ENCODE measurements around the gene ZNF468. TPM values are rescaled to one million over a fixed set of nuclear protein-coding genes. Genes with fewer than 3 reads are reported as not detected.
A peak's percentile ranks its signal among the peaks of the same experiment; 100 is the strongest.

Gene ZNF468
- total and polyA plus RNA-seq, 8 donors = 5.8 to 53.1 (median 13.1) TPM

DNA sequence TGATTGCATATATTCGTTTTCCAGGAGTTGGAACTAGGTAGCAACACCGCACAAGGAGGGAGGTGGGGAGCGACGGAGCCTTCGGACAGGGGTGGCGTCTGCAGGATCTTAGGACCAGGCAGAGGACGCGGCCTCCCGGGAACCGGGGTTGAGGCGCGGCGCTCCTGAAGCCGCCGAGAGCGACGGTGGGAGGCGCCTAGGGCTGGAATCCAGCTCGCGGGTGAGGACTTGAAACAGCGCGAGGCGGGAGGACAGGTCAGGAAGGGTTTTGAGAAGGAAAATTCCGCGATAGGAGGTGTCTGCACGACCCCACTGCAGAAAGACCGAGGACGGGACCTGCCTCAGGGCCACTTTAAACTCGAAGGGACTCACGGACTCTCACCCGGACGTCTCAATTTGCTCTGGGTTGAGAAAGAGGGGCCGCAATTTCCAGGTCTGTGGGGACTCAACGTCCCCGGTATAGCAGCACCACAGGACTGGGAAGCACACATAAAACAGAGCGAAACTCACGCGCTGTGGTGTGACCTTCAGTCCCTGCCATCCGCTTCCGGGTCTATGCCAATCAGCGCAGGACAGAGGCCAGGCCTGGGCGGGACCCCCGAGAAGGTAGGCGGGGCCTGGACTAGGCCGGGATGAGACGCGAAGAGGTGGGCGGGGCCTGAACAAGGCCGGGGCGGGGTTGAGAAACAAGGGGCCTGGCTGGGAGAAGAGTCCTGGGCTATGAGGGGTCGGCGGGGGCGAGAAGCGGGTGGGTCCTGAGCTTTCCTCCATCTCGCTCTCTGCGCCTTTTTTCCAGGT lies 39.9 kb upstream of the ZNF468 start, which contains the start of gene ZNF320:
TSS of gene ZNF320 (minus strand) at position 498 of the 798 bp plus-strand sequence. CDS start 7,380 bp downstream, outside the sequence.
- peak within 1 kb of the TSS; percentile 65 to 86 (median 70) for H3K4me3 ChIP-seq
- 1 to 6% (median 1%) methylated on average over 43 to 56 of the region's 56 CpGs for WGBS, 5 donors
- peaks cover under 1 to 25% (median 19%) of the 10 kb centered on the region in 4 donors for H3K36me3 ChIP-seq
- intact Hi-C loops (cut with DNase I; ENCODE audit: low total_unique reads) = no loop called here
- H3K9me3 ChIP-seq = no peaks in the 10 kb centered on the region
- DNase-seq = peak; percentile 98 to 99
- no peaks in the 10 kb centered on the region for H3K27me3 ChIP-seq
- peak within 1 kb of the TSS; percentile 87 to 96 (median 93) for H3K27ac ChIP-seq
- TF ChIP-seq POLR2AphosphoS5 (IDR thresholded peaks at IDR 0.05) = peak; percentile 73 to 93 (median 93)
- TF ChIP-seq, protein P1, sequence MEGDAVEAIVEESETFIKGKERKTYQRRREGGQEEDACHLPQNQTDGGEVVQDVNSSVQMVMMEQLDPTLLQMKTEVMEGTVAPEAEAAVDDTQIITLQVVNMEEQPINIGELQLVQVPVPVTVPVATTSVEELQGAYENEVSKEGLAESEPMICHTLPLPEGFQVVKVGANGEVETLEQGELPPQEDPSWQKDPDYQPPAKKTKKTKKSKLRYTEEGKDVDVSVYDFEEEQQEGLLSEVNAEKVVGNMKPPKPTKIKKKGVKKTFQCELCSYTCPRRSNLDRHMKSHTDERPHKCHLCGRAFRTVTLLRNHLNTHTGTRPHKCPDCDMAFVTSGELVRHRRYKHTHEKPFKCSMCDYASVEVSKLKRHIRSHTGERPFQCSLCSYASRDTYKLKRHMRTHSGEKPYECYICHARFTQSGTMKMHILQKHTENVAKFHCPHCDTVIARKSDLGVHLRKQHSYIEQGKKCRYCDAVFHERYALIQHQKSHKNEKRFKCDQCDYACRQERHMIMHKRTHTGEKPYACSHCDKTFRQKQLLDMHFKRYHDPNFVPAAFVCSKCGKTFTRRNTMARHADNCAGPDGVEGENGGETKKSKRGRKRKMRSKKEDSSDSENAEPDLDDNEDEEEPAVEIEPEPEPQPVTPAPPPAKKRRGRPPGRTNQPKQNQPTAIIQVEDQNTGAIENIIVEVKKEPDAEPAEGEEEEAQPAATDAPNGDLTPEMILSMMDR (IDR thresholded peaks at IDR 0.05) = no peak
- peak in 2 of 4 donors; percentile 25 to 36 for TF ChIP-seq POLR2A (IDR thresholded peaks at IDR 0.05)
- H3K4me1 ChIP-seq = peaks cover 6 to 29% (median 13%) of the 10 kb centered on the region in 4 donors

DNA sequence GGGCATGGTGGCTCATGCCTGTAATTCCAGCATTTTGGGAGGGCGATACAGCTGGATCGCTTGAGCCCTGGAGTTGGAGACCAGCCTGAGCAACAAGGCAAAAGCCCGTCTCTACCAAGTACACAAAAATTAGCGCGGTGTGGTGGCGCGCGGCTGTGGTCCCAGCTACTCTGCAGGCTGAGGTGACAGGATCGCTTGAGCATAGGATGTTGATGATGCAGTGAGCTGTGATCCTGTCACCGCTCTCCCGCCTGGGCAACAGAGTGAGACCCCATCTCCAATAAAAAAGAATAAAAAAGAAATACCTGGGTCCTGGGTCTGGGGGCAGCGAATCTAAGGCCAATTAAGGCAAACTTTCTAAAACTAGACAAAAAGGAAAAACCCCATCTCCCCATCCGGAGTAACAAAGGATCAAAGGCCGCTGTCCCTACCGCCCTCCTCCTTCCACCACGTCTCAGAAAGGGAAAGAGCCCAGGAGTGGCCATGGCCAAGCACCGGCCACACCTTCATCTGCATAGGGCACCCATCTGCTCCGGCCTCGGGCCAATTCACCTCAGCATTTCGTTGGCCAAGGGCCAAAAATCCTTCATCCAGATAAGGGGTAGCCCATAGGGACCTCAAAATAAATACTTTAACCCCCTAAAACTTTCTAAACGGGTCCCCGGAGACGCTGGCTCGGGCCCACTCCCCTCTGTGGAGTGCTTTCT lies 39.2 kb upstream of the ZNF468 start:
- intact Hi-C loops (cut with DNase I; ENCODE audit: low total_unique reads) = no loop called here
- 37 to 47% (median 38%) methylated on average over 24 of the region's 24 CpGs for WGBS, 5 donors
- DNase-seq = peak; percentile 57 to 78
- no peak for TF ChIP-seq POLR2AphosphoS5 (IDR thresholded peaks at IDR 0.05)
- Histone ChIP-seq H3K4me3 (peak overlapping the region; percentile 65 to 86 (median 70)), H3K27me3 (no peaks in the 10 kb centered on the region), H3K36me3 (peaks cover 4 to 33% (median 24%) of the 10 kb centered on the region in 4 donors), H3K9me3 (no peaks in the 10 kb centered on the region), H3K27ac (peak overlapping the region; percentile 87 to 96 (median 93)), H3K4me1 (peaks cover 6 to 29% (median 13%) of the 10 kb centered on the region in 4 donors)

DNA sequence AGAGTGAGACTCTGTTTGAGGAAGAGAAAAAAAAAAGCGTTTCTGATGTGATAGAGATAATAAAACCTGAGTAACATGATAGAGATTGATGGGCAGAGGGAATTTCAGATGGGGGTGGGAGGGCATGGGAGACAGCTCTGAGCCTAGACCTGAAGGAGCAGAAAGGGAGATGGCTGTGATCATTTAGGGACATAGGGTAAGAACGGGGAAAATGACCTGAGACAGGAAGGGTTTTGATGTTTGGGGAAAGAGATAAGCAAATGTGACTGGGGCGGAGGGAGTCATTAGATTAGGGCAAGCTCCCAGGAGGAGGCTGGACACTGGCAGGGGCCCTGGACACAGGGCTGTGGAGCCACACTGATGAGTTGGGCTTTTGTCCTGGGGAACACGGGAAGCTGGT lies 33.9 kb upstream of the ZNF468 start:
- TF ChIP-seq POLR2AphosphoS5 (IDR thresholded peaks at IDR 0.05) = no peak
- TF ChIP-seq, protein P1 (IDR thresholded peaks at IDR 0.05) = no peak
- no peak for TF ChIP-seq POLR2A (IDR thresholded peaks at IDR 0.05)
- no peak for TF ChIP-seq EP300 (IDR thresholded peaks at IDR 0.05)
- Histone ChIP-seq H3K4me3 (no peak overlapping the region), H3K4me1 (peaks cover 0 to 16% (median 5%) of the 10 kb centered on the region in 4 donors), H3K27ac (no peak overlapping the region), H3K27me3 (no peaks in the 10 kb centered on the region), H3K9me3 (peaks cover 0 to 4% (median under 1%) of the 10 kb centered on the region in 4 donors), H3K36me3 (peaks cover 26 to 80% (median 71%) of the 10 kb centered on the region in 4 donors)
- 39 to 65% (median 42%) methylated on average over 4 of the region's 4 CpGs for WGBS, 5 donors
- no peak for DNase-seq
- intact Hi-C loops (cut with DNase I; ENCODE audit: low total_unique reads) = no loop called here

DNA sequence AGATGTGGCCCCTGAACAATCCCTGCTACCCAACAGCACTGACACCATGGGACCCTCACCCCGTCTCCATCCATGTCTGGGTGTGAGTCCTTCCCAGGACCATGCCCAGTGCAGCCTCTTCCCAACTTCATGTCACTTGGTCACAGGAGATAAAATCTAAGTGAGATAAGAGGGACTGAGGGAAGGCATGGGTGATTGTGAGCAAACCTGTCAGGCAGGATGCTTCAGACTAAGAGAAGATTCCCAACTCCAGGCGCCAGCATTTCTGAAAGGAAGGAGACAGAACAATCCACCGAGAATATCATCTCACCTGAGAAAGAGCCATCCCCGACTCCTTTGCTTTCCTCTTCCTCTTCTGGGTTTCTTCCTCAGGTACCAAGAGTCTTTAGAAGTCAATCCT lies 32.5 kb upstream of the ZNF468 start:
- WGBS, 5 donors = 88 to 93% (median 92%) methylated on average over 4 of the region's 4 CpGs
- peaks cover 36 to 90% (median 79%) of the 10 kb centered on the region in 4 donors for H3K36me3 ChIP-seq
- no peak for DNase-seq

DNA sequence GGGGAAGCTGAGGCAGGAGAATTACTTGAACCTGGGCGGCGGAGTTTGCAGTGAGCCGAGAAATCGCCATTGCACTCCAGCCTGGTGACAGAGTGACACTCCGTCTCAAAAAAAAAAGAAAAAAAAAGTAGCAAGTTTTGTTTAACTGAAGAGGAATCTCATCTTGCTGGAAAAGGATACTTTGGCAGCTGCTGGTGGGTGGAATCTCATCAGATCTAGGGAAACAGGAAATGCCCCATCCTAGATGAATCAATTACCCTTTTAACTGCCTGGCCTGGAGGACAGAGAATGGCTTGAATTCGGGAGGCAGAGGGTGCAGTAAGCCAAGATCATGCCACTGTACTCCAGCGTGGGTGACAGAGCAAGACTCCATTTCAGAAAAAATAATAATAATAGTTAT lies 31.7 kb upstream of the ZNF468 start:
- 89 to 97% (median 93%) methylated on average over 7 of the region's 7 CpGs for WGBS, 5 donors
- Histone ChIP-seq H3K9me3 (peaks cover 5 to 24% (median 12%) of the 10 kb centered on the region in 4 donors), H3K36me3 (peaks cover 45 to 90% (median 84%) of the 10 kb centered on the region in 4 donors), H3K4me3 (no peak overlapping the region), H3K4me1 (peaks cover 0 to 6% (median 0%) of the 10 kb centered on the region in 4 donors), H3K27ac (no peak overlapping the region), H3K27me3 (no peaks in the 10 kb centered on the region)
- TF ChIP-seq, protein P1 (IDR thresholded peaks at IDR 0.05) = no peak
- no peak for TF ChIP-seq EP300 (IDR thresholded peaks at IDR 0.05)
- no peak for DNase-seq
- intact Hi-C loops (cut with DNase I; ENCODE audit: low total_unique reads) = no loop called here

More for the DNA sequence above, 32.5 kb upstream of the ZNF468 start:
- Histone ChIP-seq H3K27me3 (no peaks in the 10 kb centered on the region), H3K27ac (no peak overlapping the region), H3K9me3 (peaks cover 0 to 16% (median 7%) of the 10 kb centered on the region in 4 donors), H3K4me3 (no peak overlapping the region), H3K4me1 (peaks cover 0 to 8% (median 0%) of the 10 kb centered on the region in 4 donors)
- TF ChIP-seq EP300 (IDR thresholded peaks at IDR 0.05) = no peak
- no peak for TF ChIP-seq POLR2A (IDR thresholded peaks at IDR 0.05)
- intact Hi-C loops (cut with DNase I; ENCODE audit: low total_unique reads) = no loop called here

All from stomach (tissue), 9 donors.